T-helper 1 cell treated with Interleukin-12 subunit alpha and Interleukin-12 subunit beta and Interleukin-4 antibody, amounts not matched to agents 30 μg/mL and 1 μg/mL, for 36 hours (primary cell): ENCODE data around the gene EGFL8.

Experiments used
- H3K27ac Mint-ChIP-seq: one replicate; pipeline ENCODE4 v1.8.0; 2021; ENCODE audit warnings: mild to moderate bottlenecking, mixed read lengths
- H3K27me3 Mint-ChIP-seq: one replicate; pipeline ENCODE4 v1.8.0; 2021; ENCODE audit warnings: low read depth, mixed read lengths
- H3K36me3 Mint-ChIP-seq: one replicate; pipeline ENCODE4 v1.8.0; 2021; ENCODE audit warnings: low read depth, mixed read lengths
- H3K4me1 Mint-ChIP-seq: one replicate; pipeline ENCODE4 v1.8.0; 2021; ENCODE audit warnings: low read depth, mixed read lengths
- H3K4me3 Mint-ChIP-seq: one replicate; pipeline ENCODE4 v1.8.0; 2021; ENCODE audit warnings: mild to moderate bottlenecking, moderate library complexity, mixed read lengths
- H3K9me3 Mint-ChIP-seq: one replicate; pipeline ENCODE4 v1.8.0; 2021; ENCODE audit warnings: mixed read lengths

The EGFL8 gene

GRCh38 chr6:32164295-32164694, at the start of gene EGFL8:
EGFL8 (plus strand) TSS chr6:32164595; CDS start chr6:32166166, 1,571 bp downstream.
- H3K36me3 Mint-ChIP-seq, result peaks cover 11% of the 10 kb centered on the region
- no peak within 1 kb of the TSS for H3K27ac Mint-ChIP-seq
- no peaks in the 10 kb centered on the region for H3K4me1 Mint-ChIP-seq

GRCh38 chr6:32114796-32115195, 49.6 kb upstream of the EGFL8 start:
- no peak overlapping the region for H3K4me3 Mint-ChIP-seq
- H3K36me3 Mint-ChIP-seq, result peaks cover 35% of the 10 kb centered on the region
- H3K9me3 Mint-ChIP-seq, result no peaks in the 10 kb centered on the region
- peaks cover 10% of the 10 kb centered on the region for H3K4me1 Mint-ChIP-seq
- no peak overlapping the region for H3K27ac Mint-ChIP-seq
- no peaks in the 10 kb centered on the region for H3K27me3 Mint-ChIP-seq

More at GRCh38 chr6:32164295-32164694, at the start of gene EGFL8:
- H3K27me3 Mint-ChIP-seq, result no peaks in the 10 kb centered on the region
- no peaks in the 10 kb centered on the region for H3K9me3 Mint-ChIP-seq
- H3K4me3 Mint-ChIP-seq, result no peak within 1 kb of the TSS

GRCh38 chr6:32115623-32116022, 48.8 kb upstream of the EGFL8 start:
- H3K9me3 Mint-ChIP-seq, result no peaks in the 10 kb centered on the region
- peaks cover 34% of the 10 kb centered on the region for H3K36me3 Mint-ChIP-seq
- no peak overlapping the region for H3K4me3 Mint-ChIP-seq
- peaks cover 10% of the 10 kb centered on the region for H3K4me1 Mint-ChIP-seq
- no peaks in the 10 kb centered on the region for H3K27me3 Mint-ChIP-seq
- H3K27ac Mint-ChIP-seq, result no peak overlapping the region

GRCh38 chr6:32116674-32117073, 47.7 kb upstream of the EGFL8 start:
- H3K4me1 Mint-ChIP-seq, result peaks cover 10% of the 10 kb centered on the region
- H3K9me3 Mint-ChIP-seq, result no peaks in the 10 kb centered on the region
- no peaks in the 10 kb centered on the region for H3K27me3 Mint-ChIP-seq
- H3K36me3 Mint-ChIP-seq, result peaks cover 33% of the 10 kb centered on the region
- no peak overlapping the region for H3K27ac Mint-ChIP-seq
- no peak overlapping the region for H3K4me3 Mint-ChIP-seq

GRCh38 chr6:32117461-32117860, 46.9 kb upstream of the EGFL8 start:
- Mint-ChIP-seq H3K4me1 (peaks cover 10% of the 10 kb centered on the region), H3K36me3 (peaks cover 39% of the 10 kb centered on the region), H3K9me3 (no peaks in the 10 kb centered on the region), H3K27me3 (no peaks in the 10 kb centered on the region), H3K27ac (no peak overlapping the region), H3K4me3 (no peak overlapping the region)

GRCh38 chr6:32118782-32119628, 45.4 kb upstream of the EGFL8 start:
- H3K4me1 Mint-ChIP-seq, result peaks cover 13% of the 10 kb centered on the region
- no peaks in the 10 kb centered on the region for H3K27me3 Mint-ChIP-seq
- no peak overlapping the region for H3K27ac Mint-ChIP-seq
- H3K4me3 Mint-ChIP-seq, result no peak overlapping the region
- H3K9me3 Mint-ChIP-seq, result no peaks in the 10 kb centered on the region
- peaks cover 36% of the 10 kb centered on the region for H3K36me3 Mint-ChIP-seq

GRCh38 chr6:32120573-32121059, 43.8 kb upstream of the EGFL8 start:
- peaks cover 39% of the 10 kb centered on the region for H3K36me3 Mint-ChIP-seq
- no peak overlapping the region for H3K4me3 Mint-ChIP-seq
- H3K27me3 Mint-ChIP-seq, result no peaks in the 10 kb centered on the region
- no peaks in the 10 kb centered on the region for H3K9me3 Mint-ChIP-seq
- H3K4me1 Mint-ChIP-seq, result peaks cover 15% of the 10 kb centered on the region
- H3K27ac Mint-ChIP-seq, result peak overlapping the region; percentile 15

GRCh38 chr6:32123681-32124080, 40.7 kb upstream of the EGFL8 start:
- Mint-ChIP-seq H3K27ac (no peak overlapping the region), H3K36me3 (peaks cover 39% of the 10 kb centered on the region), H3K4me1 (peaks cover 35% of the 10 kb centered on the region)

GRCh38 chr6:32126880-32127279, 37.5 kb upstream of the EGFL8 start:
- Mint-ChIP-seq H3K36me3 (peaks cover 24% of the 10 kb centered on the region), H3K9me3 (no peaks in the 10 kb centered on the region)

More at GRCh38 chr6:32123681-32124080, 40.7 kb upstream of the EGFL8 start:
- Mint-ChIP-seq H3K9me3 (no peaks in the 10 kb centered on the region), H3K27me3 (no peaks in the 10 kb centered on the region), H3K4me3 (no peak overlapping the region)

GRCh38 chr6:32127409-32127716, 37.0 kb upstream of the EGFL8 start:
- Mint-ChIP-seq H3K4me3 (peak overlapping the region; percentile 100), H3K4me1 (peaks cover 40% of the 10 kb centered on the region), H3K36me3 (peaks cover 19% of the 10 kb centered on the region), H3K27me3 (peaks cover 3% of the 10 kb centered on the region), H3K27ac (peak overlapping the region; percentile 98), H3K9me3 (no peaks in the 10 kb centered on the region)

More at GRCh38 chr6:32126880-32127279, 37.5 kb upstream of the EGFL8 start:
- peak overlapping the region; percentile 98 for H3K27ac Mint-ChIP-seq
- no peaks in the 10 kb centered on the region for H3K27me3 Mint-ChIP-seq
- peak overlapping the region; percentile 100 for H3K4me3 Mint-ChIP-seq
- peaks cover 40% of the 10 kb centered on the region for H3K4me1 Mint-ChIP-seq

- Mint-ChIP-seq H3K27ac (peak within 1 kb of the TSS; percentile 98), H3K9me3 (no peaks in the 10 kb centered on the region), H3K27me3 (peaks cover 4% of the 10 kb centered on the region), H3K4me3 (peak within 1 kb of the TSS; percentile 100), H3K4me1 (peaks cover 40% of the 10 kb centered on the region), H3K36me3 (peaks cover 19% of the 10 kb centered on the region)
These were observed 36.4 kb upstream of the EGFL8 start, which contains the start of gene ATF6B for GRCh38 chr6:32127717-32128592. ATF6B (minus strand) TSS chr6:32128246; CDS start chr6:32128207, 39 bp downstream.

GRCh38 chr6:32128751-32129296, 35.6 kb upstream of the EGFL8 start:
- Mint-ChIP-seq H3K27me3 (peaks cover 6% of the 10 kb centered on the region), H3K4me1 (peaks cover 37% of the 10 kb centered on the region), H3K4me3 (peak overlapping the region; percentile 100), H3K9me3 (no peaks in the 10 kb centered on the region), H3K27ac (peak overlapping the region; percentile 98), H3K36me3 (peaks cover 16% of the 10 kb centered on the region)

GRCh38 chr6:32129297-32130088, 34.9 kb upstream of the EGFL8 start:
- Mint-ChIP-seq H3K4me3 (peak overlapping the region; percentile 95), H3K27ac (peak overlapping the region; percentile 93), H3K4me1 (peaks cover 33% of the 10 kb centered on the region), H3K36me3 (peaks cover 10% of the 10 kb centered on the region), H3K9me3 (no peaks in the 10 kb centered on the region), H3K27me3 (peaks cover 9% of the 10 kb centered on the region)
